ENCODE measurements around the gene EMC8.
"Not testable (repeated sequence)": the region's sequence is repeated elsewhere in the genome, so short reads cannot be mapped to it uniquely, and the experiment has no call there.

Gene EMC8

DNA sequence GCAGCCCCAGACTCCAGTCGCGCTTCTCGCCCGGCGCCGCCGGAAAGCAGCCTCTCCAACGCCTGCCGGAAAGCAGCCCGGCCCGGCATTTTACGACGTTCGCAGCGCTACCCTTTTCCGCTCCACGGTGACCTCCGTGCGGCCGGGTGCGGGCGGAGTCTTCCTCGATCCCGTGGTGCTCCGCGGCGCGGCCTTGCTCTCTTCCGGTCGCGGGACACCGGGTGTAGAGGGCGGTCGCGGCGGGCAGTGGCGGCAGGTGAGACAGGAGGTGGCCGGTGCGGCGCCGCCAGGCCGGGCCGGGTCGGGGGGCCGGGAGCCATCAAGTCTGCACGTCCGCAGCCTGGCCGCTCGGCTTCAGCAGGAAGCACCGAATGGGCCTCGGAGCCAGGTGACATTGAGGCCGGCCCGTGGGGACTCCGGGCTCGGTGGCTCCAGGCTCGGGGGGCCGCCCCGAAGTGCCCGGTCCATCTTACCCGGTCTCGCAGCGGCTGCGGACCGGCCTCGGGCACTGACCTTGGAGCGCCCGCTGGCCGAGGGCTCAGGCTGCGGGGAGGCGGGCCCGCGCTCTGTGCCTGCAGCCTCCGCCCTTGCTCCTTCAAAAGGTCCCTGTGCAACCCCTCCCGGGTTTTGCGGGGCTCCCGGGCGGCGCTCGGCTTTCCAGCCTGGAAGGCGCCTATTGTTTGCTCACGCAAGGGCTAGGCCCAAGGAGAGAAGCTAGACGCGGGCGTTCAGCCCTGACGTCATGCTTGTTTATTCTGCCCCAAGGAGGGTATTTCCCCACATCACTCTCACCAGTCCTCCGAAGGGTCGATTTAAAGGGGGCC, at the start of gene EMC8, which contains the start of gene COX4I1:
EMC8 (minus strand) TSS at position 48 of the 824 bp plus-strand sequence. CDS start 249 bp downstream, outside the sequence.
COX4I1 (plus strand) TSS at position 199 of the 824 bp plus-strand sequence. CDS start 1,511 bp downstream, outside the sequence.
- peak; percentile 89 to 92 (median 92) for DNase-seq (ENCODE audit: low read depth in 3 of 3)

DNA sequence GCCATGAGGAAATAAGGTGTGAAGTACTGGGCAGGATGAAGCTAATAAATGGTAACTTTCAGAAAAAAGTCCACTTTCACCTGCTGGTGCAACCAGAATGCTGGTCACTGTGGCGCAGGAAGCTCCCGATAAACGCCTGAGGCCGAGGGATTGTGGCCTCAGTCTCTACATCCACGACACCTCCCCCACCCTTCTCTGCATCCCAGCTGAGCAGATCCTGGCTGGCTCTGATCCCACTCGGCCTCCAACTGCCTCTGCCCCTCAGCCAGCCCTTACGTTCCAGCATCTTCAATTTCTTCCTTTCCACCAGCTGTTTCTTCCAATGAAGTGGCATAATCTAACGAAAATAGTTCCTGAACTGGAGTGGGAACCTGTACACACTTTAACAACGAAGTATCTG, 49.6 kb upstream of the EMC8 start:
- no peak for DNase-seq (ENCODE audit: low read depth in 3 of 3)

DNA sequence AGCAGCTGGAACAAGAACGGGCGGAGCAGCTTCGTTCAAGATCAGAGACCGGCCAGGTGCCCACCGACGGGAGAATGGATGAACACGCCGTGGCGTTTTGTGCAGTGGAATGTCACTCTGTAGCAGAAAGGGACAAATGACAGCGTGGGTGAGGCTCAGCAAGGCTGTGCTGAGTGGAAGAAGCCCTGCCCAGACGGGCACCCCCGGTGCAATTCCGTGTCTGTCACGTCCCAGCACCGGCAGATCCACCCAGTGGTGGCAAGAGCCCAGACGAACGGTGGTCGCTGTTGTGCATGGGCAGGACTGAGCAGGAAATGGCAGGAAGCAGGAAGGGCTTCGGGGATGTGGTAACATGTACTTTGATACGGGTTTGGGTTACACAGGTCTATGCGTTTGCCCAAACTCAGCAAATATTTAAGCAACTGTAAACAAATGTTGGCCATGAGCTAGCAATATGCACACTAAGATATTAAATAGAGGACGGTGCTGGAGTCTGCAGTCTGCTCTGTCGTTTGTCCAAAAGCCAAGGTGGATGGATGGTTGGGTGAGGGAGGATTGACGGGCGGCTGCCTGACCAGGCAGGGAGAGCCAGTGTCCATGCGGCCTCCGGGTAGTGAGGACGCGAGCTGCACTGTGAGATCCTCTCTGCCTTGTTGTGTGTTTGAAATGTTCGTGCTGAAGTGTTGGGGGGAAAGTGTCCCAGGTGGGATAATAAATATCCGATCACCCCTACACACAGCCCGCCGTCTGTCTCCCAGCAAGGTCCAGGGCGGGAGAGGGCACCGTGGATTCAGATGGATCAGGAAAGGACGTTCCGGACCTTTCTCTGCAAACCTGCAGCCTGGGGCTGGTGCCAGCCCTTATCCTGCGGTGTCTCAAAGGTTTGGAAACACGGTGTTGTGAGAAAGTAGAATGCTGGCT, 48.6 kb upstream of the EMC8 start:
- no peak for DNase-seq (ENCODE audit: low read depth in 3 of 3)

DNA sequence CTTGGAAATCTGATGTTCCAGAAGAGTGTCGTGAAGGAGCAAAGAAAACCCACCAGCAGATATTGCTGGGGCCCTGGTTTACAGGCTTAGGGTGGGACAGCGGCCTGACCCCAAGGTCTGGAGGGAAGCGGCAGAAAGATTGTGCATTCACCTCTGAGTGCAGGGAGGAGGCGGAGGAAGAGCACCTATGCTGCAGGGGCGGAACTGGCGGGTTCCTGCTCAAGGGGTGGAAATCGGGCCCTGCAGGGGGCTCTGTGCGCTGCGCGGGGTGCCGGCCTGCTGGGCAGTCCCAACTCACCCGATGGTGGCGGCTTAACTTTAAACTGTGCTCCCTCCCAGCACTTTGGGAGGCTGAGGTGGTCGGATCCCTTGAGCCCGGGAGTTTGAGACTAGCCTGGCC, 47.7 kb upstream of the EMC8 start:
- DNase-seq (ENCODE audit: low read depth in 3 of 3): no peak

DNA sequence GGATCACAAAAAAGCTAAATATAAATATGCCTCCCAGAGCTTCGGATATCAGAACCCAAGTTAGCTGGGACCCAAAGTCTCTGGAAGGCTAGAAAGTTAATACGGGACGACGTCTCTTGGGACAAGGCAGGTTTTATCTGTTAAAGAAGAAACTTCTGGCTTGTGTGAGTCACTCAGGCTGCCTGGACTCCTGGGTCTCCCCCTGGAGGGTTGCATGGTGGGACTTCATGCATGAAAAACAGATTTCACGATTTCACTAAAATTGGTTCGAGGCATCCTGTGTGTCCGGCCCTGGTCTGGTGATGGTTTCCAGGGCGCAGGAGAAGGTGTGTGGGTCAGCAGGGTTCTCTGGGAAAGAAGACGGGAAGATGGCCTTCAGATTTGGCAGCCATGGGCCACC, 47.1 kb upstream of the EMC8 start:
- DNase-seq (ENCODE audit: low read depth in 3 of 3): no peak

DNA sequence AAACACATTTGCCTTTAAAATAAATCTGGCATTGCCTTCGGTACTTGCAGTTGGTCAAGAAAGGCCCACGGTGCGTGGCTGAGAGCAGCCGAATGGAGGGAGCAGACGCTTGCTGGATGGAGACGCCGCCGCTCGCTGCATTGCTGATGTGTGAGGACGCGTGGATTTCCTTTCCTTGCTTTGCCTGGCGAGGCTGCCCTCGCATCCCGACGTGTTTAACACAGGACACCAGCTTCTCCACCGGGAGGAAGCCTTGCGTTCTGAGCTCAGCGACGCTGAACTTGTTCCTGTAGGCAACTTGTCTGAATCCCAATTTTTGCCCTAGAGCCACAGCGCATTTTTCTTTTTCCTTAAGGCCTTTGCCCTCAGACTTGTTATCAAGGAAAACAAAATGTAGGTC, 45.9 kb upstream of the EMC8 start:
- DNase-seq (ENCODE audit: low read depth in 3 of 3): no peak

DNA sequence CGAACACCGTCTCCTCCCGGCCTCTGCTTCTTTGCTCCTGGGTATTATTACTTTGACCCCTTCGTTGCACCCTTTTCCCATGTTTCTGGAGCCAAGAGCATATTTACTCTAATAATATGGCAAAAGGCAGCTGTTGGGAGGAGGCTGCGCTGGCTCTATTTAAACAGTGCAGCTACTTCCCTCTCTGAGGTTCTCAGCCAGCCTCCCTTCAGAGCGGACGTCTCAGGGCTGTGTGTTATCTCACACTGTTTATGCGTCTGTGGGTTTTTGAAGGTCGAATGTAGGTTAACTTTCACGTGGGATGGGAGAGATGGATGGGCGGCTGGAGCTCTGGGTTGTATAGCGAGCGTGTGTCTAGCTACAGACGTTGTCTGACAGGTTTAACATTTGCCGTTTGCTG, 45.4 kb upstream of the EMC8 start:
- DNase-seq (ENCODE audit: low read depth in 3 of 3): no peak

DNA sequence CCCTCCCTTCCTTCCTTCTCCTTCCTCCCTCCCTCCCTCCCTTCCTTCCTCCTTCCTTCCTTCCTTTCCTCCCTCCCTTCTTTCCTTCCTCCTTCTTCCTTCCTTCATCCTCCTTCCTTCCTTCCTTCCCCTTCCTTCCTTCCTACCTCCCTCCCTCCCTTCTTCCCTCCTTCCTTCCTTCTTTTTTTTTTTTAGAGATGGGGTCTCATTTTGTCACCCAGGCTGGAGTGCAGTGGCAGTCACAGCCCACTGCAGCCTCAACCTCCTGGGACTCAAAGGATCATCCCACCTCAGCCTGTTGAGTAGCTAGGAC, 44.8 kb upstream of the EMC8 start:
- no peak for DNase-seq (ENCODE audit: low read depth in 3 of 3)

DNA sequence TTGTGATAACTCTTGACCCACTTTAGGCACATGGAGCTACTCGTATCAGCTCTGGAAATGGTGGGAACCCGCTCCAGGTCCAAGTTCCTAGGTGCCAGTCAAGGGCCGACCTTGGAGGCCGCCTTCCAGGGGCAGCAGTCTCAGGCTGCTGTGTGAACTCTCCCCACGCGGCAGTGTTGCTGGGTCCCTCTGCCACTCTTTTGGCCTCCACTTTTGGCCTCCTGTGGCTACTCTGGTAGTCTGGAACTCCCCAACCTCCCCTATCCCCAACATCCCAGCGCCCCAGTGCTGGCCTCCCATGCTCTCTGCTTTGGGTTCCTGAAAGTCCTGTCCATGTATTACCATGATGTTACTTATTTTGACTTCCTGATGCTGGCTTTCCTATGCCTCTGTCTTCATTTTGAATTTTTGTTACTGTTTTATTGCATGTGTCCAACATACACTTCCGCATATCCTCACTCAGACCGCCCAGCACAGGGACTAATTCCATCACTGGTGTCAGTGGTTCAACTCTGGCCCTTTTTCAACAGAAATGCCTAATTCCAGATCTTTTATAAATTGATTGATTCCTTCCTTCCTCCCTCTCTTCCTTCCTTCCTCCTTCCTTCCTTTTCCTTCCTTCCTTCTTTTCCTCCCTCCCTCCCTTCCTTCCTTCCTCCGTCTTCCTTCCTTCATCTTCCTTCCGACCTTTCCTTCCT, 44.3 kb upstream of the EMC8 start:
- DNase-seq (ENCODE audit: low read depth in 3 of 3): no peak

DNA sequence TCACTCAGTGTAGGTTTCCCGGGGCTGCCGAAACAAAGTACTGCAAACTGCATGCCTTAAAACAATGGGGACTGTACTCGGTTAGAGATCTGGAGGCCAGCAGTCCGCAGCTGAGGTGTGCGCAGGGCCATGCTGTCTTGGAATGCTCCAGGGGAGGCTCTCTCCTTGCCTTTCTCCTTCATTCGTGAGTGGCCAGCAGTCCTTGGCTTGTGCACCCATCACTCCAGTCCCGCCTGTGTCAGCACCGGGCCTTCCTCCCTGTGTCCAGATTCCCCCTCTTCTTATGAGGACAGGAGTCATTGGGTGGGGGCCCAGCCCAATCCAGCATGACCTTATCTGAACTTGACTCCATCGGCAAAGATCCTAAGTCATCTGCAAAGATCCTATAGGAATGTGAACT, 43.5 kb upstream of the EMC8 start:
- DNase-seq (ENCODE audit: low read depth in 3 of 3): no peak

DNA sequence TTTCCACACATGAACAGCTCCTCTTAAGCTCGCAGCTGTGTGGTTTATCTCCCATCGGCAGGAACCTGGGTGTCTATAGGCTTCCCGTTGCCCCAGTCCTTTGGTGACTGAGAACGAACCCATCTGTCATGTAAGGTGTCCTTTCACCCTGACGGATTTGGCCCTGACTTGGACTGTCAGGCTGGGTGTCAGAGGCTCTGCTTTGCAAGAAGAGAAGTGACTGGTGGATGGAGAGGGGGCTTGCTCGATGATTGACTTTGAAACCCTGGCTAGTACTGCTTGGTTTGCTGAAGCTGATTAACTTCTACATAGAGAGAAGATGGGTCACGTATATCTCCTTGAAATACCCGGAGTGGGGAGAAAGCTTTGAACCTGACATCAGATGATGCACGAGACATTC, 43.1 kb upstream of the EMC8 start:
- DNase-seq (ENCODE audit: low read depth in 3 of 3): no peak

DNA sequence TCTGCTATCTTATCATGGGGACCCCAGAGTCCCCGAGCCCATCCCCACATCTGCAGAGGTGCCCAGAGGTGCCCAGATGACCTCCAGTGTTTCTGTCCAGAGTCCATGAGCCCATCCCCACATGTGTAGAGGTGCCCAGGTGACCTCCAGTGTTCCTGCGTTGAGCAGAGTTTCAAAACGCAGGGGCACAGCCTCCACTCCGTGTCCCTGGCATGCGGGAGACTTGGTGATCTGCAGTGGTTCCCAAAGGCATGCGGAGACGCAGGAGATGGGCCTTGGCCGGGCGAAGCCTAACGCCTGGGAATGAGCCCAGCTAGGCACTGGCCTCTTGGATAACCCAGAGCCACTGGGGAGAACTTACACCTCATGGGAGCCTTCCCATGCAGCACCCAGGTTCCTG, 41.5 kb upstream of the EMC8 start:
- DNase-seq (ENCODE audit: low read depth in 3 of 3): no peak

DNA sequence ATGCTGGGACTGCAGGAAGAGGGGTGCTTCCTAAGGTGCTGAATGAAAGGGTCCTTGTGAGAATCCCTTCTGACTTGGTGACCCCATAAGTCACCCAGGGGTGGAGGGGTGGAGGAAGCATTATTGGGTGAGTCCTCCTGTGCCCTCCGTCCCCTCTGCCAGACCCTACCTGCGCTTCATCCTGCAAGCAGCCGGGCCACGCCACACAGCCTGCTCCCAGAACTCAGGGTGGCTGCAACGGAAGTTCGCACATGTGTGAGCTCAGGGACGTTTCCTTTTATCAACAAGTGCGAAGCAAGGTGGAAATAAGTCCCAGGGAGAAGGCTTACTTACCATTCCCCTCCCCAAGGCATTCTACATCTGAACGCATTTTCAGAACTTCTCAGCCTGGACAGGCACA, 41.1 kb upstream of the EMC8 start:
- DNase-seq (ENCODE audit: low read depth in 3 of 3): no peak

DNA sequence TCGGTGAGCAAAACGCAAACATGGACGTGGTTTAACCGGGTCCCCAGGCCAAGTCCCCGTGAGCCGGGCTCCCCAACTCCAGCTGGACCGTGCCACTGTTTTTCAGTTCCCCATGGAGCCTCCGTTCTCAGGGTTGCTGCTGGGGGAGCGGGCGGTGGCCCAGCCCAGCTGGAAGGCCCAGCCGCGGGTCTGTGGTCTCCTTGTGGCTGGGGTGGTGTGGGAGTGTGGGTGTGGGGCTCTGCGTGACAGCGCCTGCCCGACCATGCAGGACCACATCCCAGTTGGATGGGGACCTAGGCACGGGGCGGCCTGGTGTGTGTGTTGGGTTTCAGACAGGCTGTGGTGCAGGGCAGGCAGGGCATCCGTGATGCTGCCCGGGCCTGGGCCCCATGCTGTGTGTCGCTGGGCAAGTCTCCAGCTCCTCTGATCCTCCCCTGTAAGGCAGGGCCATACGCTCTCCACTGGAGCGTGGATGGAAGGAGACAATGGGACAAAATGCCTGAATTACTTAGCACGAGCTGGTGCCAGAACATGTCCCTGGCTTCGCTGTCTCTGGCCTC, 40.4 kb upstream of the EMC8 start:
- no peak for DNase-seq (ENCODE audit: low read depth in 3 of 3)

DNA sequence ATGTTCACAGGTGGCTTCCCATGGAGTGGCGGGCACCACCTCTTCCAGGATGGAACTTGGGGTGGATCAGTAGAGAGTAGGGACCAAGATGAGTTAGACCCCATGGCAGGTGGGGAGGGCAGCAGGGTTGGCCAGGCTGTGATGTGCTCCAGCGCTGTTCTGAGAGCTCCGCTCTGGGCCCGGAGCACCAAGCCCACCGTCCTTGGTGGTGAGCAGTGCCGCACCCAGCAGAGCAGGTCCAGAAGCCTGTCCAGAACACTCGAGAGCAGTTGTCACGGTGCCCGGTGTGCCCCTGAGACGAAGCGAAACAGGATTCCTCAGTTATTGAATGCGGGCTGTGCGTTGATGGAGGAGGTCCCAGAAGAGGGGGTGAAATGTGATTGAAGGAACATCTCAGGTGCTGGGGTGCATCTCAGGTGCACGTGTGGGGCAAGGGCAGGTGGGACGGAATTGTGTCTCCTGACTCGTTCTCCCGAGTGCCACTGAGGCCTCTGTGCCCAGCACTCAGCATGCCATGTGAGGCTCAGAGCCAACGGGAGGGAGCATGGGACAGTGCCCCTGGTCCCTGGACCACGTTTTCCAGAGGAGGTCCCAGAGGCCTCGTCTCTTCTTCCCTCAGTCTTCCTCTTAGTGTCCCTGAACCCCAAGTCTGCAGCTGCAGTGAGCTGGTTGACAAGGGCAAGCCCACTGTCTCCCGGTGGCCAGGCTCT, 39.7 kb upstream of the EMC8 start:
- no peak for DNase-seq (ENCODE audit: low read depth in 3 of 3)

DNA sequence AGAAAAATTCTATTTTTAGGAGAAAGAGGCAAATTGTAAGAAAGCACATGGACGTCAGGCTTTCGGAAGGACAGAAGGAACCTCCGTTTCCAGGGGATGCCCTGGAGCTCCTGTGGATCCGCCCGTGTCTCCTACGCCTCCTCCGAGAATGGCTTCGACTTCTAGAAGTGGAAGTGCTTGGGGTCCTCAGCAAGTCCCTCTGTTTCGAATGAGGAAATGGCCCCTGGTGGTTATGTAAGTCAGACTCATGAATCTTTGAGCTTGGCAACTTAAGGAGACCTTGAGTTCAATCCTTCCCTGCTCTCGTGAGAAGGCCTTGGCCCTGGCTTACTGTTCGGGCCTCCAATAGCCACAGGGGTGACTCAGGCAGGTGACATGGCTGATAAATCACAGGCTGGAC, 39.0 kb upstream of the EMC8 start:
- no peak for DNase-seq (ENCODE audit: low read depth in 3 of 3)

DNA sequence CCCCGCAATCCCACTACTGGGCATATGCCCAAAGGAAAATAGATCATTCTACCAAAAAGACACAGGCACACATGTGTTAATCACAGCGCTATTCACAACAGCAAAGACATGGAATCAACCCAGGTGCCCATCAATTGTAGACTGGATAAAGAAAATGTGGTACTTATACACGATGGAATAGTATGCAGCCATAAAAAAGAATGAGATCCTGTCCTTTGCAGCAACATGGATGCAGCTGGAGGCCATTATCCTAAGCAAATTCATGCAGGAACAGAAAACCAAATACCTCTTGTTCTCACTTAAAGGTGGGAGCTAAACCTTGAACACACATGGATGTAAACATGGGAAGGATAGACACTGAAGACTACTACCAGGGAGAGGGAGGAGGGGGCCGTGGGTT, 38.3 kb upstream of the EMC8 start:
- DNase-seq (ENCODE audit: low read depth in 3 of 3): not testable (repeated sequence)

DNA sequence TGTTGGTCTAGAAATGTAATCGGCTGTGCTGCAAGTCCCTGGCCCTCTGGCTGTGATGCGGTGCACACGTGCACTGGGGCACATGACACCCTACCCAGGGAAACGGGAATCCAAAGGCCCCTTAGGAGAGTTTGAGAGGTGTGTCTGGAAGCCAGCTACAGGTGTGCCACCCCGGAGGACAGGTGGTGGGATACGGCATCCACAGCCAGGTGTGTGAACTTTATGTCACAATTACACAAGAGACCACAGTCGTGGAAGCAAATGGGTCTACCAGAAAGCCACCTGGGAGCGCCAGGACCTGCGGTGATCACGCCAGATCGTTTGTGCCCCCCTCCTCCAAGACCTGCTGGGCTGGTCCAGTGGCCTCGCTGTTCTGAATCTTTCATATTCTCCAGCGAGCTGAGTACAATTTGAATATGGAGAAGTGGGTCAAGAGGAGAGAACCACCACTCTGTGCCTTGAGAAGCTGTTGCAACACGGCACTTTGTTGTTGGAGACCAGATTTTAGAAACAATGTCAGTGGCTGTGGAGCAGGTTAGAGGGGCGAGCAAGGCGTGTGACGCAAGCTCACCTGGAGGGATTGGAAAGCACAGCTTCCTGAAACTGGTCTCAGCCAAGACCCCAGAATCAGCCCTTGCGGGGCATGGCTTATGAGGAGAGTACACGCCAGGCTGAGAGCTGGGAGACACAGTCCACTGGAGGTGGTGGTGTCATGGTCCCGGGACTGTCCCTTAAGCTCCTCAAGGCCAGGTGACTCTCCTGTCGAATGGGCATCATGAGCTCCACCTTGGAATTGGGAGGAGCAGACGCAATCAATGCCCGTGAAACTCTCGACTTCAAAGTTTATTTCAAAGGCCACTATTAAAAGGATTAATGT, 37.6 kb upstream of the EMC8 start:
- no peak for DNase-seq (ENCODE audit: low read depth in 3 of 3)

DNA sequence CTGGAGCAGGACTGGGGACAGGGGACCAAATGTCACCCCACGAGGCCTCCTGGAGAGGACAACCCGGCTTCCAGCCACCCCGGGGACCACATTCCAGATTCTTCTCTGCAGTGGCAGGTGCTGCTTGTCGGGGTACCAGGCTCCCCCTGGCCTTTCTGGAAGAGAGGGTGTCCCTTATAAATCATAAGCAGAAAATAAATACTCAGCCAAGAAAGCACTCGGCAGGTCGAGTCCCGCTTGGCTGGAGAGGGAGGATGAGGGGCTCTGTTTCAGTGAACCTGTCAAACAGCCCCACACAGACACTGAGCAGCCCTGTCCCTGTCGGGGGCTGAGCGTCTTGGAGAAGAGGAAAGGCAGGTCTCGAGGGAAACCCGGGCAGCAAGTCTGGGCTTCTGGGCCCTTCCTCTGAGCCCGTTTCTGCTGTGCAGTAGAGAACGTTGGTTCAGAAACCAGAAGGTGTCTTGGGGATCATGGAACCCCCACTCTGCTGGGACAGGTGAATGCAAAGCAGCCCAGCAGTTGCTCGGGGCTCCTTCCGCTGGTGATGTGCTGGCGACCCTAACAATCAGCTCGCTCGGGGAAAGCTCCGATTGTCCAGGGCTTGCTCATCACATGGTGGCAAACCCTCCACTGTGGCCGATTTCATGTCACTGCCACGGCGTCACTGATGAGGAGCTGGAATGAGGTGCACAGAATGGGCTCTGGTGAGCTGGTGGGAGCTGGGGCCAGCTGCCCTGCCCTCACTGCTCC, 36.8 kb upstream of the EMC8 start:
- no peak for DNase-seq (ENCODE audit: low read depth in 3 of 3)

Measured in stimulated activated CD4-positive, alpha-beta T cell treated with anti-CD3 and anti-CD28 coated beads, TNF-alpha, amount 100 ng/mL, for 48 hours (primary cell).